HCT116 (cell line): ENCODE results near the gene CBL. TPM values are rescaled to one million over a fixed set of nuclear protein-coding genes. Genes with fewer than 3 reads are reported as not detected.

Experiments
- ATAC-seq: fragments of 200-7000 bp; cut with Tn5 transposase; 2 replicates; pipeline ENCODE4 v1.9.1; 2020; ENCODE audit warnings: mild to moderate bottlenecking, moderate library complexity
- BruUV-seq: library from RNA; stranded (reverse); fragments of 400-500 nt; replicated peaks from 2 replicates; lab custom pipeline; 2021; lab: Mats Ljungman, UMichigan
- CTCF ChIA-PET: fragments of 300-600 bp; sonication (Branson Sonifier 250); formaldehyde crosslinking; loops from one replicate; lab custom pipeline; 2021; ENCODE audit warnings: antibody characterized with exemption; lab: Charles Lee
- POLR2A ChIA-PET: fragments of 300-600, 350-600 bp; sonication (Branson Sonifier 250); formaldehyde crosslinking; loops from one replicate; lab custom pipeline; 2021; ENCODE audit warnings: antibody characterized with exemption; lab: Charles Lee
- RAD21 ChIA-PET, 2 experiments: fragments of 300-600 bp; sonication (Branson Sonifier 250); formaldehyde crosslinking; loops; one replicate each; lab custom pipeline; 2023; ENCODE audit warnings: low total read pairs in 2 of 2; ENCODE audit not compliant: uncharacterized antibody in 2 of 2, unreplicated experiment in 2 of 2, low non-redundant PET in 1 of 2; lab: Charles Lee
- DNase-seq: peaks from one replicate; pipeline ENCODE4 v3.0.0-alpha.2; 2010; ENCODE audit warnings: low read depth, low spot score
- H2AFZ ChIP-seq: fragments of 200-600 bp; shearing (Covaris generic), sonication (generic); 2 replicates; pipeline ENCODE4 v1.6.1; 2017; ENCODE audit warnings: low read depth, mixed run types, mixed read lengths, antibody characterized with exemption, low read length; ENCODE audit not compliant: poor library complexity, severe bottlenecking
- H3K27ac ChIP-seq: 2 replicates; pipeline ENCODE4 v1.5.1; 2012; ENCODE audit warnings: low read depth, low read length
- H3K27me3 ChIP-seq: fragments of 200-600 bp; sonication (generic); 2 replicates; pipeline ENCODE4 v1.6.1; 2016; ENCODE audit warnings: mixed run types, low read length, mixed read lengths; ENCODE audit not compliant: insufficient read depth
- H3K36me3 ChIP-seq, 2 experiments: fragments of 200-500 bp in 1 of 2; fragments of 200-600 bp in 1 of 2; sonication (Bioruptor generic) in 1 of 2; sonication (generic) in 1 of 2; 2 replicates each; pipeline versions ENCODE4 v1.5.1 to v1.6.1; 2014 to 2016; ENCODE audit warnings: low read length in 2 of 2, inconsistent platforms in 1 of 2, mixed read lengths in 1 of 2, mixed run types in 1 of 2; ENCODE audit not compliant: insufficient read depth in 2 of 2, control insufficient read depth in 1 of 2
- H3K4me1 ChIP-seq, 2 experiments: fragments of 200-600 bp in 1 of 2; sonication (generic) in 1 of 2; 2 replicates each; pipeline versions ENCODE4 v1.5.1 to v1.6.1; 2012 to 2017; ENCODE audit warnings: low read length in 2 of 2, inconsistent platforms in 1 of 2, mild to moderate bottlenecking in 1 of 2, mixed read lengths in 1 of 2, mixed run types in 1 of 2, moderate library complexity in 1 of 2; ENCODE audit not compliant: insufficient read depth in 2 of 2, control insufficient read depth in 1 of 2
- H3K4me2 ChIP-seq: fragments of 200-600 bp; sonication (generic); 2 replicates; pipeline ENCODE4 v1.6.1; 2017; ENCODE audit warnings: mixed run types, low read length, mixed read lengths
- H3K4me3 ChIP-seq, 2 experiments: fragments of 200-600 bp in 1 of 2; sonication (generic) in 1 of 2; replicated peaks in 1 of 2; 2 replicates each; pipeline ENCODE4 v1.5.1; 2011 to 2016; ENCODE audit warnings: low read length in 2 of 2, control low read depth in 1 of 2, low read depth in 1 of 2, mild to moderate bottlenecking in 1 of 2, mixed read lengths in 1 of 2, mixed run types in 1 of 2
- H3K79me2 ChIP-seq: fragments of 200-600 bp; sonication (generic); 2 replicates; pipeline ENCODE4 v1.6.1; 2017; ENCODE audit warnings: mild to moderate bottlenecking, mixed run types, low read length, moderate library complexity, mixed read lengths; ENCODE audit not compliant: insufficient read depth
- H3K9ac ChIP-seq: fragments of 200-600 bp; sonication (generic); 2 replicates; pipeline ENCODE4 v1.6.1; 2016; ENCODE audit warnings: low read length, mixed read lengths
- H3K9me2 ChIP-seq: fragments of 200-600 bp; sonication (generic), shearing (Covaris generic); 2 replicates; pipeline ENCODE4 v1.6.1; 2017; ENCODE audit warnings: mixed run types, mild to moderate bottlenecking, moderate library complexity; ENCODE audit not compliant: insufficient read depth
- H3K9me3 ChIP-seq, 2 experiments: fragments of 200-500 bp in 1 of 2; fragments of 200-600 bp in 1 of 2; sonication (Bioruptor generic) in 1 of 2; sonication (generic) in 1 of 2; 2 replicates each; pipeline ENCODE4 v1.6.1; 2014 to 2017; ENCODE audit warnings: low read length in 2 of 2, mixed read lengths in 2 of 2, inconsistent platforms in 1 of 2, low read depth in 1 of 2, mild to moderate bottlenecking in 1 of 2, mixed run types in 1 of 2, moderate library complexity in 1 of 2; ENCODE audit not compliant: control insufficient read depth in 1 of 2, insufficient read depth in 1 of 2
- H4K20me1 ChIP-seq: fragments of 200-600 bp; sonication (generic), shearing (Covaris generic); 2 replicates; pipeline ENCODE4 v1.6.1; 2017; ENCODE audit warnings: mixed run types, mild to moderate bottlenecking, moderate library complexity; ENCODE audit not compliant: insufficient read depth
- EGR1 ChIP-seq: IDR thresholded peaks from 2 replicates; pipeline ENCODE4 v1.6.1; 2012; ENCODE audit warnings: low read depth
- ELF1 ChIP-seq: IDR thresholded peaks from 2 replicates; pipeline ENCODE4 v1.6.1; 2012; ENCODE audit warnings: low read depth, borderline replicate concordance
- EZH2 ChIP-seq: fragments of 200-600 bp; sonication (generic); IDR thresholded peaks from 2 replicates; pipeline ENCODE4 v1.6.1; 2017; ENCODE audit warnings: antibody characterized with exemption, mixed run types
- EZH2phosphoT487 ChIP-seq: fragments of 200-600 bp; IDR thresholded peaks from 2 replicates; pipeline ENCODE4 v1.6.1; 2018; ENCODE audit warnings: antibody characterized with exemption, borderline replicate concordance
- POLR2AphosphoS5 ChIP-seq: IDR thresholded peaks from 2 replicates; pipeline ENCODE4 v1.6.1; 2011; ENCODE audit warnings: mild to moderate bottlenecking, low read depth, low read length, moderate library complexity
- SP1 ChIP-seq: IDR thresholded peaks from 2 replicates; pipeline ENCODE4 v1.6.1; 2012; ENCODE audit warnings: low read depth
- YY1 ChIP-seq: IDR thresholded peaks from 2 replicates; pipeline ENCODE4 v1.6.1; 2011; ENCODE audit warnings: low read length, low read depth, moderate library complexity, mild to moderate bottlenecking; ENCODE audit not compliant: insufficient replicate concordance; ENCODE audit errors: extremely low read depth
- ZBTB33 ChIP-seq: IDR thresholded peaks from 2 replicates; pipeline ENCODE4 v1.6.1; 2011; ENCODE audit warnings: mild to moderate bottlenecking, low read length, moderate library complexity; ENCODE audit not compliant: insufficient replicate concordance; ENCODE audit errors: extremely low read depth
- ZFX ChIP-seq: fragments of 450-650 bp; IDR thresholded peaks from 2 replicates; pipeline ENCODE4 v1.6.1; 2017
- intact Hi-C: fragments of 100-400 bp; cut with micrococcal nuclease; formaldehyde crosslinking; loops from 2 replicates; pipeline ENCODE4 v1.10.0; 2022
- total RNA-seq: library from RNA; stranded (reverse); gene quantifications from one replicate; pipeline ENCODE4 v1.2.1, GENCODE V29; 2021; ENCODE audit not compliant: unreplicated experiment

Gene CBL
- total RNA-seq, 1 experiment from 2014 or later: 31.1 TPM

DNA sequence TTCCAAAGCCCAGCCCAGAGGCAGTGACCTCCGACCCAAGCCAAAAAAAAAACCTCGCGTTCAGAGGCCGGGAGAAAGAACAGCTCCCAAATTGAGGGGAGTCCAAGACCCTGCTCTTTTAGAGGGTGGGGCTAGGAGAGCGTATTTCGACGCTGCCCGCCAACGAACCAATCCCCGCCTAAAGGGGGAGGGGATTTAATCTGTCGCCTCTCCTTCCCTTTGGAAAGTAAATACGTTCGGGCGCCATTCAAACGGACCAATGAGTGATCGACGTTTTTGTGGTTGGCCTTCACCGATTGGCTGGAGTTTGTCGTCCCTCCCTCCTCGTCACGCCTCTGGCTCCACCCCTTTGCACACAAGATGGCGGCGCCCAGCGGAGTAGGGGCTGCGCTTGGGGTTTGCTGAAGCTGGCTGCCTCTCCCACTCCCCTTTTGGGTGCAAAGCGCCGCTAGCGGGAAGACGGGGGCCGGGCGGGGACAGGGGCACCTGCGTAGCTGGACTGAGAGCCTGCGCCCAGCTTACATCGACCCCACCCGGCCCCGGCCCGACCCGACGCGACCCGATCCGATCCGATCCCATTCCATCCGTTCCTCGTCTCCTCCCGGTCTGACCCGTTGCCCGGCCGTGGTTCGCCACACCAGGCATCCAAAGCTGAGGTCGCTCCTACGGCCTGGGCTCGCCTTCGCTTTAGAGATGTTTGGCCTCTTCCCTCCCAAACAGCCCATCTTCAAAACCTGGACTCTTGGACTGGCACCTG is 128.2 kb downstream of the CBL start, which contains the start of gene RNF26:
Gene RNF26 (plus strand): TSS at position 354 of the 757 bp plus-strand sequence. CDS start 596 bp downstream, outside the sequence.
- CTCF ChIA-PET: interaction anchor here (0.7 to 1.6 kb wide), 2 partner anchors 12 to 22 kb away, joined by 3 to 4 read pairs; no protein-coding TSS in a partner anchor
- Histone ChIP-seq H3K9me3 (no peaks in the 10 kb centered on the region), H2AFZ (peak within 1 kb of the TSS; percentile 74), H3K36me3 (peaks cover 0 to 12% of the 10 kb centered on the region in 2 experiments; a peak in 2 of 4 replicates), H3K27ac (peak within 1 kb of the TSS; percentile 73), H4K20me1 (no peaks in the 10 kb centered on the region), H3K4me3 (peak within 1 kb of the TSS; percentile 84 to 95), H3K4me2 (peak within 1 kb of the TSS; percentile 89), H3K4me1 (peaks cover 9 to 40% of the 10 kb centered on the region in 2 experiments), H3K9me2 (no peaks in the 10 kb centered on the region), H3K9ac (peak within 1 kb of the TSS; percentile 95), H3K27me3 (no peaks in the 10 kb centered on the region), H3K79me2 (peaks cover 30% of the 10 kb centered on the region)
- ATAC-seq: peak; percentile 81
- POLR2A ChIA-PET: no interaction called here
- RAD21 ChIA-PET: no interaction called here
- peak; percentile 97 for DNase-seq
- peak; percentile 98 for TF ChIP-seq YY1
- TF ChIP-seq POLR2AphosphoS5: peak; percentile 83
- TF ChIP-seq ELF1: no peak
- TF ChIP-seq EGR1: no peak
- peak; percentile 97 for TF ChIP-seq SP1
- intact Hi-C loops: no loop called here
- BruUV-seq: TSS peak; percentile 68

DNA sequence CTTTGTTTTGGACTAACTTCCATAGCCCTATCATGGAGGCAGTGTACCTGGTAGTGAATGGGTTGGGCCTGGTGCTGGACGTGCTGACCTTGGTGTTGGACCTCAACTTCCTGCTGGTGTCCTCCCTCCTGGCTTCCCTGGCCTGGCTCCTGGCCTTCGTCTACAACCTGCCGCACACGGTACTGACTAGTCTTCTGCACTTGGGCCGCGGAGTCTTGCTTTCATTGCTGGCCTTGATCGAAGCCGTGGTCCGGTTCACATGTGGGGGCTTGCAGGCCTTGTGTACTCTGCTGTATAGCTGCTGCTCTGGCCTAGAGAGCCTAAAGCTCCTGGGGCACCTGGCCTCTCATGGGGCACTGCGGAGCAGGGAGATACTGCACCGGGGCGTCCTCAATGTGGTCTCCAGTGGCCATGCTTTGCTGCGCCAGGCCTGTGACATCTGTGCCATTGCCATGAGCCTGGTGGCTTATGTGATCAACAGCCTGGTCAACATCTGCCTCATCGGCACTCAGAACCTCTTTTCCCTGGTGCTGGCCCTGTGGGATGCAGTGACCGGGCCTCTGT is 129.0 kb downstream of the CBL start:
- ChIA-PET CTCF (interaction anchor here (0.7 to 1.6 kb wide), 2 partner anchors 13 to 41 kb away, joined by 3 to 4 read pairs; no protein-coding TSS in a partner anchor), RAD21 (no interaction called here)
- intact Hi-C loops: no loop called here

More for the DNA sequence above, 129.0 kb downstream of the CBL start:
- H3K27me3 ChIP-seq: no peaks in the 10 kb centered on the region
- H3K27ac ChIP-seq: peak overlapping the region; percentile 73
- DNase-seq (no peak), ATAC-seq (no peak)
- H2AFZ ChIP-seq: no peak overlapping the region
- POLR2A ChIA-PET: interaction anchor here (0.6 kb wide), 1 partner anchor 232 kb away, joined by 3 read pairs; no protein-coding TSS in a partner anchor
- BruUV-seq: no TSS peak
- H3K9me3 ChIP-seq: no peaks in the 10 kb centered on the region
- 0 out of 2 replicates have a peak, but pooled peaks have one; percentile 18 for TF ChIP-seq ZFX
- TF ChIP-seq EZH2: no peak
- TF ChIP-seq ZBTB33: no peak
- no peak for TF ChIP-seq EZH2phosphoT487
- H3K36me3 ChIP-seq: peaks cover 0 to 12% of the 10 kb centered on the region in 2 experiments; a peak in 2 of 4 replicates
- peak overlapping the region; percentile 89 for H3K4me2 ChIP-seq
- H3K9ac ChIP-seq: peak overlapping the region; percentile 95
- H3K9me2 ChIP-seq: no peaks in the 10 kb centered on the region
- no peaks in the 10 kb centered on the region for H4K20me1 ChIP-seq
- peak overlapping the region; percentile 84 to 95 for H3K4me3 ChIP-seq
- peaks cover 30% of the 10 kb centered on the region for H3K79me2 ChIP-seq
- peaks cover 9 to 48% of the 10 kb centered on the region in 2 experiments for H3K4me1 ChIP-seq
